MM.1S (cell line): ENCODE results near the gene TELO2.

Source experiments
- CTCF ChIP-seq: fragments of 300-600 bp; sonication (generic); IDR thresholded peaks from 2 replicates; pipeline ENCODE4 v1.5.1; 2016; ENCODE audit warnings: antibody characterized with exemption, low read length, mixed read lengths
- EZH2 ChIP-seq: fragments of 300-600 bp; sonication (generic); optimal IDR thresholded peaks from 2 replicates; pipeline ENCODE3; 2017; ENCODE audit warnings: low read depth, mild to moderate bottlenecking, antibody characterized with exemption, low read length, mixed read lengths

GRCh38 chr16:1530349-1530882 is 37.3 kb downstream of the TELO2 start:
- no peak for TF ChIP-seq EZH2
- TF ChIP-seq CTCF, result no peak
